GM11168 (cell line): ENCODE measurements around the gene TRIM45.
"Not testable (repeated sequence)": the region's sequence is repeated elsewhere in the genome, so short reads cannot be mapped to it uniquely, and the experiment has no call there.

Source experiments
- in situ Hi-C: fragments of 300-500 bp; cut with MboI; formaldehyde crosslinking; loops from one replicate; pipeline ENCODE4 v1.12.0; 2022; ENCODE audit warnings: low sequenced_read_pairs; ENCODE audit not compliant: unreplicated experiment

Gene TRIM45

DNA sequence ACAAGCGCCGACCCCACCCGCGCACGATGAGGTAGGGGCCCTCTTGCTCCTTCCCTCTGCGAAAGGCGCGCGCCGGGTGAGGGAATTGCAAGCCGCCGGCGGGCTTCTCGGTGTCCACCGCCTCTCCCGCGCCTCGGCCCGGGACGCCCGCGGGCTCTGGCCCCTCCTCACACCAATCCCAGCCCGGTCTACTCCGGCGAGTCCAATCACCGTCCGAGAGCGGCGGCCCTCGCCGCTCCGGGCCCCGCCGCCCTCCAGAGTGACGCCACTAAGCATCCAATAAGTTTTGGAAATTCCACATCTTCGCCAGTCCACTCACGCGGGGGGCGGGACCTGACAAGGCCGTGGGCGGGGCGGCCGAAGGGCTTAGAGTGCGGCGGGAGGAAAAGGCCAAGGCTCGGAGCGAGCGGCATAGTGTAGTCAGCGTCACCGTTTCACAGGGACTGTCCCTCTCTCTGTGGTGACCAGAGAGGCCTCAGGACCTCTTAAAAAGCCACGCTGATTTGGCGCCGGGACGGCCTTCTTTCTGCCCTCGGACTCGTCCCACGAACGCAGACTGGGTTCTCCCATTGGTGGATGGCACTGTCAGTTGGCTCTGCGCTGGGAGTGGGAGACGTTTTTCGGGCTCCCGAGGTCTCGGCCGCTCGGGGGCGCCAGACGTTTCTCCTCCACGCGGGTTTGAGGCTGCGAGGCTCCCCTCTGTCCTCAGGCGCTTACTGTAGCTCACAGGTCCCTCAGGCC, at the start of gene TRIM45:
TRIM45 (minus strand) TSS at position 161 of the 741 bp plus-strand sequence. CDS start 548 bp downstream, outside the sequence.
- in situ Hi-C loops: no loop called here

- in situ Hi-C loops: no loop called here
Measured at GRCh38 chr1:117169871-117170596, 48.5 kb upstream of the TRIM45 start.

DNA sequence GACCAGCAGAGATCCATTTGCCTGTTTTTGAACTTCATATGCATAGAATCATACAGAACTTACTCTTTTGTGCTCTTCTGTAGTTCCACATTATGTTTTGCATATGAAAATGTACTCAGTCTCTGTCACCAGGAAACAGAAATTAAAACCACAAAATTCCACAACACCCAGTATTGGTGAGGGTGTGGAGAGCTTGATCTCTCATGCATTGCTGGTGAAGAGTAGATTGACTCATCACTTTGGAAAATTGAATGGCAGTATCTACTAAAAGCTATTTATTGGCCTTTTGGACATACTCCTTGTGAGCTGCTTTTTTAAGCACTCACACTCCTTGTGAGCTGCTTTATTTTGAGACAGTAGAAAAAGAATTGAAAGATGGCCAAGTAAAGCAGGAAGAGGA, 45.9 kb upstream of the TRIM45 start:
- in situ Hi-C loops: no loop called here

DNA sequence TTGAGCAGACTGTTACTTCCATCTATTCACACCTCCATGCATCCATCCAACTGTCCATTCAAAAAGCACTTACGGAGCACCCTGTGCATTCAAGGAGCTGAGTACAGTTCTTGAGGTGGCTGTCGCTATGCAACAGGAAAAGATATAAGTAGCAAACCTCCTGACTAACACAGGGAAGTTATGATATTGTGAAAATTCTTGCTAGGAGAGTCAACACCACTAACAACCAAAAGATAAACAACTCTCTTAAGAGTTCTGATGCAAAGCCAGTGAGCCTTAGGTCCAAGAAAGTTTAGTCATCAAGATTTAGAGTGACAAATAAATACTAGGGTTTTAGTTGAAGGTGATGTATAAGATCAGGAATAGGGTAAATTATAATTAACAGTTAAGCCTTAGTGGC, 44.5 kb upstream of the TRIM45 start:
- in situ Hi-C loops: no loop called here

GRCh38 chr1:117164209-117164608, 42.7 kb upstream of the TRIM45 start:
- in situ Hi-C loops: no loop called here

DNA sequence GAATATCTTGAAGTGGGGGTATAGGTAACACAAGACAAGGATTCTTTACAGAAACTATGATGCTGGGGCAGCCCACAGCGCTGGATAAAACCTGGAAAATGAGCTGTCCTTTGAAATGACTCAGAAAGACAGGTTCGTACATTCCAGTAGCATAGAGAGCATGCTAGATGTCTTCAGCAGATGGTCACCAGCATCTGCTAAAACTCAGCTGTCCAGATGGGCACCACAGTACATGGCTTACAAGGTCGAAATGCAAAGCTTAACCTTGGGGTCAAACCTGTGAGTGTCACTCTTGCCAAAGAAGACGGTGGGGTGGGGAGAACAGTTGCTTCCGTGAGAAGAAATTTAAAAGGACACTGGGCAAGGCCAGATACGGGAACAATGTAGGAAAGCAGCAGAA, 41.3 kb upstream of the TRIM45 start:
- in situ Hi-C loops: no loop called here

GRCh38 chr1:117161887-117162286, 40.3 kb upstream of the TRIM45 start:
- in situ Hi-C loops: no loop called here

- in situ Hi-C loops: not testable (repeated sequence)
Measured at GRCh38 chr1:117151305-117151704, 29.8 kb upstream of the TRIM45 start.

DNA sequence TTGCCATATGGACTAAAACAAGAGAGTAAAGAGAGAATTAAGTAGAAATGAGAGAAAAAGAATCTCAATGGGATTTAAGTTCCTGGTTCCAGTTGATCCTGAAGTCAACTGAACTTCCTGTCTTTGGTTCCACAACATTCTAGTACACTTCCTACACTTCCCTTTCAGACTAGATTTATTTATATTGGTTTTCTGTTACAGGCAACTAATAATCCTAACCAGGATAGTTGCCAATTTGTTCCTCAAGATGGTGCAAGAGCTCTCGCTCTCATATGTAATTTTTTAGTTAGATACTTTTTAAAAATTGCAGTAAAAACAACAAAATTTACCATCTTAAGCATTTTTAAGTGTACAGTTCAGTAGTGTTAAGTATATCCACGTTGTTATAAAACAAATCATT, 28.8 kb upstream of the TRIM45 start:
- in situ Hi-C loops: no loop called here

GRCh38 chr1:117147856-117148588, 26.5 kb upstream of the TRIM45 start:
- in situ Hi-C loops: no loop called here

GRCh38 chr1:117147341-117147831, 25.8 kb upstream of the TRIM45 start:
- in situ Hi-C loops: no loop called here

- in situ Hi-C loops: no loop called here
Measured at GRCh38 chr1:117146575-117147340, 25.2 kb upstream of the TRIM45 start.

GRCh38 chr1:117146072-117146471, 24.5 kb upstream of the TRIM45 start:
- in situ Hi-C loops: no loop called here

GRCh38 chr1:117143871-117144270, 22.3 kb upstream of the TRIM45 start:
- in situ Hi-C loops: no loop called here

- in situ Hi-C loops: no loop called here
Measured at GRCh38 chr1:117143172-117143571, 21.6 kb upstream of the TRIM45 start.

DNA sequence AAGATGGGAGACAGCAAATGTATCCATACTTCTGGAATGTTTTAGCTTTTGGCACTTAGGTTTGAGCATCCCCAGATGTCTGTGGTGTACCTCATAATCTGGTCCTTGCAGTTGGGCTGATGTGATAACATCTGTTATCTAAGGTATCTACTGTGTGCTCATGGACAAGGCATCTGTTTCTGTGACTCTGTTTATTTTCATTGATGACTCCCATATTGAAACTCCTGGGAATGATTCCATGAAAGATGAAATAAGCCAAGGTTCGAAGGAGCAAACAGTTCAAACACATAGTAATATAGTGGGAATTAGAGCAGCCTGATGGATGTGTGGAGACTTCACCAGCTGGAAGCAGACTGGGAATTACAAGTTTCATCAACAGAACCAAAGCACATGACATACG, 20.7 kb upstream of the TRIM45 start:
- in situ Hi-C loops: no loop called here

GRCh38 chr1:117138561-117138960, 17.0 kb upstream of the TRIM45 start:
- in situ Hi-C loops: no loop called here

- in situ Hi-C loops: no loop called here
Measured at GRCh38 chr1:117138106-117138505, 16.6 kb upstream of the TRIM45 start.

- in situ Hi-C loops: no loop called here
Measured at GRCh38 chr1:117137281-117137855, 15.8 kb upstream of the TRIM45 start.

DNA sequence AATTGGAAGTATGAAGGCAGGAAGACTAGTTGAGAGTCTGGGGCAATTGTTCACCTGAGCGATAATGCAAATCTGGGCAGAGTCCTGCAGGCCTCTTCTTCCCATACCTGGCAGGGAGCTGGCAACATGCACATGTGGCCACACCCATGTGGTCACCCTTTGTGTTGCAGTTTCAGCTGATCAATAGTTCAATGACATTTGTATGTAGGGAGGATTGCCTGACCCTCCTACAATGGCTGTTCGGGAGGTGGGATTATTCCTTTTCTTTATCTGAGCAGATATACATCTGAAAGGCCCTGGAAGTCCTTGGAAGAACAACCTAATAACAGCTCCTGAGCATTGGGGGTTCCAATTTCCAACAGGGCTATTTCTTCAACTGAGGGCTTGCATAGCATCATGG, 15.2 kb upstream of the TRIM45 start:
- in situ Hi-C loops: no loop called here
